Right lobe of liver (tissue), 4 donors: ENCODE results near the gene CTRB2.

Experiments
- POLR2A ChIP-seq: fragments of 450-650 bp; IDR thresholded peaks from one replicate; pipeline ENCODE4 v1.6.1; 2017; ENCODE audit warnings: antibody characterized with exemption, mild to moderate bottlenecking
- TF ChIP-seq, protein P1 (sequence below), 4 donors: fragments of 200-600 bp in 3 of 4; fragments of 450-650 bp in 1 of 4; IDR thresholded peaks; one replicate each; pipeline versions ENCODE4 v1.5.1 to v1.8.0; 2016 to 2022; ENCODE audit warnings: antibody characterized with exemption in 4 of 4, mild to moderate bottlenecking in 2 of 4
- donor health status: DM: no; HTN: no; CAD: no.
- donor health status: DM: no; HTN: no; CAD: no.
- donor health status: DM: no; HTN: yes; CAD: no.

DNA sequence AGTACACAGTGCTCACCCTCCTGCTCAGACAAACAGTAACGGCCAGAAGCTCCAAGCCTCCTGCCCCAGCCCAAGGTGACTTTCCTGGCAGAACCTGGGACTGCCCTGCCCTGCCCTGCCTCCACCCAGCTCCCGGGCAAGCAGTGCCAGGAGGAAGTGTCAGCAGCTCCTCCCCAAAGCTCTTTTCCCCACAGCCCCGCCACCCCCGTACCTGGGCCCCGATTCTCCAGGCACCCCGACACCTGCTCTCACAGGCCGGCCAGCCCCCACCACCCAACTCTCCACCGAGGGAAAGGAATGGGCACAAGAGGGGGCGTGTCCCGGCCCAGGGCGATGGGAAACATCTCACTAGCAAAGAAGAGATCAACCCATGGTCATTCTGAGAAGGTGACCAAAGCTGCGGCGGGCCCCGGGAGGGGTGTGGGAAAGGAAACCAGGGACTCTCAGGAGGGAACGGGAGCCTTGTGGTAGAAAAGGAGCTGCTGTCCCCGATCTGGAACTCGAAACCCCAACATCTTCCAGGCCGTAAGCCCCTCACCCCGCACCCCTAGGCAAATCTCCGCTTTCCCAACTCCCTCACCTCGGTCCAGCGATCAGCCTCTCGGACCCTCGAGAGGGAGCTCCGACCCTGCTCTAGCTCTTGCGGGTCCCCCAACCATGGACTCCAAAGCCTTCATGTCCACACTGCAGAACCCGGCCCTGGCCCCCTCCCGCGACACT is 43.3 kb upstream of the CTRB2 start:
- no peak for TF ChIP-seq POLR2A
- TF ChIP-seq, protein P1, sequence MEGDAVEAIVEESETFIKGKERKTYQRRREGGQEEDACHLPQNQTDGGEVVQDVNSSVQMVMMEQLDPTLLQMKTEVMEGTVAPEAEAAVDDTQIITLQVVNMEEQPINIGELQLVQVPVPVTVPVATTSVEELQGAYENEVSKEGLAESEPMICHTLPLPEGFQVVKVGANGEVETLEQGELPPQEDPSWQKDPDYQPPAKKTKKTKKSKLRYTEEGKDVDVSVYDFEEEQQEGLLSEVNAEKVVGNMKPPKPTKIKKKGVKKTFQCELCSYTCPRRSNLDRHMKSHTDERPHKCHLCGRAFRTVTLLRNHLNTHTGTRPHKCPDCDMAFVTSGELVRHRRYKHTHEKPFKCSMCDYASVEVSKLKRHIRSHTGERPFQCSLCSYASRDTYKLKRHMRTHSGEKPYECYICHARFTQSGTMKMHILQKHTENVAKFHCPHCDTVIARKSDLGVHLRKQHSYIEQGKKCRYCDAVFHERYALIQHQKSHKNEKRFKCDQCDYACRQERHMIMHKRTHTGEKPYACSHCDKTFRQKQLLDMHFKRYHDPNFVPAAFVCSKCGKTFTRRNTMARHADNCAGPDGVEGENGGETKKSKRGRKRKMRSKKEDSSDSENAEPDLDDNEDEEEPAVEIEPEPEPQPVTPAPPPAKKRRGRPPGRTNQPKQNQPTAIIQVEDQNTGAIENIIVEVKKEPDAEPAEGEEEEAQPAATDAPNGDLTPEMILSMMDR (IDR thresholded peaks at IDR 0.05), result no peak
